ENCODE data around the gene RNASEH1. TPM values are rescaled to one million over a fixed set of nuclear protein-coding genes. Genes with fewer than 3 reads are reported as not detected.
A peak's percentile ranks its signal among the peaks of the same experiment; 100 is the strongest.

The RNASEH1 gene
- total RNA-seq: 15.3 and 16.6 TPM in 2 replicates
- 25.6 and 26.9 TPM in 2 replicates for polyA plus RNA-seq

DNA sequence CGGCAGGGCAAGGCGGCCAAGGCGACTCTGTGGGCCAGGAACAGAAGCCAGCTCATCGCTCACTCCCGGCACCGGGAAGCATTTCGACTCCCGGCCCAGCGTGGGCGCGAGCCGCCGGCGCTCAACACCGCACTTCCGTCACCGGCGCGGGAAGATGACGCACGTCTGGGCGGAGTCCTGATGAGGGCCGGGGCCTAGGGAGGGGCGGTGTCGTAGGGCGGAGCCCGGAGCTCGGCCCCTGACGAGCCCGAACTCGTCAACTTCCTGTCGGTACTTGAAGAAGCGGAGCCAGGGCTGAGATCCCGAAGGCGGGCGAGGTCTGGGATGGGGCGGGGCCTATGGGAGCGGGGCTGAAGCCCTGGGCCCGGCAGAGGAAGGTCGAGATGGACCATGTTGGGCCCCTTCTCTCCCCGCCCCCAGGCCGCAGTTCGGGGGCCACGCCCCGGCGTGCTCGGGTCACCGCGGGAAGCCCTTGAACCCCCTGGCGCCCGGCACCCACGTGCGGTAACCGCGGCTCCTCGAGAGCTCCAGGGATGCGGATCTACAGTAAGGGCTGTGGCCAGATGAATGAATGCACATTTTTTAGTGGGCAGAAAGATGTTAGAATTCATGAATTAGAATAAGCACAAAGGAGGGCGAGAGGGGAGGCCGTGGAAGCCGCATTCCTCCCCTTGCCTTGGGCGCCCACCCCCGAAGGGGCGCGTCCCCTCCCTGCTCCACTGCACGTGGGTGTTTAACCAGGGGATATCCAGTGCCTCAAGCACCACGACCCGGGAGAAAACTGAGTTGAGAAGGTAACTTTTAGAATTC lies at the start of gene RNASEH1:
Gene RNASEH1 (minus strand): TSS at position 129 of the 810 bp plus-strand sequence. CDS start 73 bp downstream, at position 56.
- TF ChIP-seq EZH2 (IDR thresholded peaks at IDR 0.05; ENCODE audit: borderline replicate concordance) (no peak), EZH2phosphoT487 (IDR thresholded peaks at IDR 0.05; ENCODE audit: low read depth, severe bottlenecking, unreplicated experiment) (no peak)
- TF ChIP-seq, protein P1, sequence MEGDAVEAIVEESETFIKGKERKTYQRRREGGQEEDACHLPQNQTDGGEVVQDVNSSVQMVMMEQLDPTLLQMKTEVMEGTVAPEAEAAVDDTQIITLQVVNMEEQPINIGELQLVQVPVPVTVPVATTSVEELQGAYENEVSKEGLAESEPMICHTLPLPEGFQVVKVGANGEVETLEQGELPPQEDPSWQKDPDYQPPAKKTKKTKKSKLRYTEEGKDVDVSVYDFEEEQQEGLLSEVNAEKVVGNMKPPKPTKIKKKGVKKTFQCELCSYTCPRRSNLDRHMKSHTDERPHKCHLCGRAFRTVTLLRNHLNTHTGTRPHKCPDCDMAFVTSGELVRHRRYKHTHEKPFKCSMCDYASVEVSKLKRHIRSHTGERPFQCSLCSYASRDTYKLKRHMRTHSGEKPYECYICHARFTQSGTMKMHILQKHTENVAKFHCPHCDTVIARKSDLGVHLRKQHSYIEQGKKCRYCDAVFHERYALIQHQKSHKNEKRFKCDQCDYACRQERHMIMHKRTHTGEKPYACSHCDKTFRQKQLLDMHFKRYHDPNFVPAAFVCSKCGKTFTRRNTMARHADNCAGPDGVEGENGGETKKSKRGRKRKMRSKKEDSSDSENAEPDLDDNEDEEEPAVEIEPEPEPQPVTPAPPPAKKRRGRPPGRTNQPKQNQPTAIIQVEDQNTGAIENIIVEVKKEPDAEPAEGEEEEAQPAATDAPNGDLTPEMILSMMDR (IDR thresholded peaks at IDR 0.05; ENCODE audit: poor library complexity): no peak

GRCh38 chr2:3606370-3607201 lies 48.5 kb upstream of the RNASEH1 start:
- H3K4me1 ChIP-seq (ENCODE audit: insufficient read depth): no peaks in the 10 kb centered on the region
- no peaks in the 10 kb centered on the region for H3K9me2 ChIP-seq (replicated peaks; ENCODE audit: insufficient read depth)
- no peaks in the 10 kb centered on the region for H3K79me2 ChIP-seq
- no peaks in the 10 kb centered on the region for H3K9me3 ChIP-seq (ENCODE audit: low read depth)
- H3K27me3 ChIP-seq: no peaks in the 10 kb centered on the region
- H4K20me1 ChIP-seq (ENCODE audit: insufficient read depth, poor library complexity, severe bottlenecking): no peaks in the 10 kb centered on the region
- no peaks in the 10 kb centered on the region for H3K36me3 ChIP-seq (replicated peaks; ENCODE audit: insufficient read depth, low read depth)
- TF ChIP-seq EZH2phosphoT487 (IDR thresholded peaks at IDR 0.05; ENCODE audit: low read depth, severe bottlenecking, unreplicated experiment): no peak
- no peak for TF ChIP-seq EZH2 (IDR thresholded peaks at IDR 0.05; ENCODE audit: borderline replicate concordance)
- TF ChIP-seq, protein P1 (IDR thresholded peaks at IDR 0.05; ENCODE audit: poor library complexity): no peak
- DNase-seq (ENCODE audit: low spot score): no peak
- 88% methylated on average over 37 of the region's 37 CpGs for WGBS (ENCODE audit: low lambda C conversion rate, missing lambda C conversion rate)
- H3K27ac ChIP-seq: no peak overlapping the region
- no peak overlapping the region for H3K4me3 ChIP-seq
- no peak overlapping the region for H3K4me2 ChIP-seq
- H2AFZ ChIP-seq: no peak overlapping the region

More for the DNA sequence above, at the start of gene RNASEH1:
- Histone ChIP-seq H3K4me3 (peak within 1 kb of the TSS; percentile 94), H3K9me2 (replicated peaks; ENCODE audit: insufficient read depth) (no peaks in the 10 kb centered on the region), H4K20me1 (ENCODE audit: insufficient read depth, poor library complexity, severe bottlenecking) (no peaks in the 10 kb centered on the region), H3K79me2 (peaks cover 41% of the 10 kb centered on the region), H3K27ac (peak within 1 kb of the TSS; percentile 95), H3K36me3 (replicated peaks; ENCODE audit: insufficient read depth, low read depth) (no peaks in the 10 kb centered on the region), H3K4me2 (peak within 1 kb of the TSS; percentile 79), H2AFZ (peak within 1 kb of the TSS; percentile 66), H3K27me3 (no peaks in the 10 kb centered on the region), H3K4me1 (ENCODE audit: insufficient read depth) (peaks cover 6% of the 10 kb centered on the region), H3K9me3 (ENCODE audit: low read depth) (no peaks in the 10 kb centered on the region)
- WGBS (ENCODE audit: low lambda C conversion rate, missing lambda C conversion rate): 1% methylated on average over 58 of the region's 67 CpGs
- DNase-seq (ENCODE audit: low spot score): peak; percentile 99

DNA sequence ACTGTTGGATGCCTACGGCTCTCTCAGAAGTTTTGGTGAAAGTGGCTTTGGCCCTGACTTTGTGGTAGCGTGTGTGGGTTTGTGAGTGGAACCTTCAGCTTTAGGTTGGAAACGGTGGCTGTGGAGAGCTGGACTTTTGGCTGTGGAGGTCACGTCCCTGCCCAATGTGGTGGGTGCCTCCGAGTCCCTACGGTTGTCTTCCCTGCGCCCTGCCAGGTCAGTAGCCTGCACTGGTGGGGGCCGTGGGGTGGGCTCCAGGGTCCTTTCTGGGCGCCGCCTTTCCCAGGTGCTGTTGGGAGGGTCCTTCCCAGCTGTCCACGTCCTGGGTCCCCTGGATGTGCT lies 47.9 kb upstream of the RNASEH1 start:
- Histone ChIP-seq H3K4me3 (no peak overlapping the region), H3K27me3 (no peaks in the 10 kb centered on the region), H3K9me2 (replicated peaks; ENCODE audit: insufficient read depth) (no peaks in the 10 kb centered on the region), H3K27ac (no peak overlapping the region), H4K20me1 (ENCODE audit: insufficient read depth, poor library complexity, severe bottlenecking) (no peaks in the 10 kb centered on the region), H3K36me3 (replicated peaks; ENCODE audit: insufficient read depth, low read depth) (no peaks in the 10 kb centered on the region), H3K79me2 (no peaks in the 10 kb centered on the region), H3K9me3 (ENCODE audit: low read depth) (no peaks in the 10 kb centered on the region), H3K4me2 (no peak overlapping the region), H3K4me1 (ENCODE audit: insufficient read depth) (no peaks in the 10 kb centered on the region), H2AFZ (no peak overlapping the region)
- TF ChIP-seq, protein P1 (IDR thresholded peaks at IDR 0.05; ENCODE audit: poor library complexity): no peak
- TF ChIP-seq EZH2 (IDR thresholded peaks at IDR 0.05; ENCODE audit: borderline replicate concordance) (no peak), EZH2phosphoT487 (IDR thresholded peaks at IDR 0.05; ENCODE audit: low read depth, severe bottlenecking, unreplicated experiment) (no peak)
- DNase-seq (ENCODE audit: low spot score): no peak
- 95% methylated on average over 11 of the region's 11 CpGs for WGBS (ENCODE audit: low lambda C conversion rate, missing lambda C conversion rate)
